Umbilical cord (tissue), 2 donors: ENCODE data around the gene PIK3C3. TPM values are rescaled to one million over a fixed set of nuclear protein-coding genes. Genes with fewer than 3 reads are reported as not detected.
A peak's percentile ranks its signal among the peaks of the same experiment; 100 is the strongest.
"Not testable (repeated sequence)": the region's sequence is repeated elsewhere in the genome, so short reads cannot be mapped to it uniquely, and the experiment has no call there.

ENCODE experiments used
- DNase-seq: peaks from one replicate; pipeline ENCODE4 v3.0.0-alpha.2; 2015; ENCODE audit warnings: low spot score
- total RNA-seq: library from RNA; depleted of rRNA; stranded (reverse); fragments of >200 nt; gene quantifications from one replicate; pipeline ENCODE4 v1.2.3, GENCODE V29; 2014; ENCODE audit warnings: low replicate concordance; ENCODE audit not compliant: insufficient read depth

Gene PIK3C3
- total RNA-seq, 1 donor from 2014 or later = 83.8 TPM

GRCh38 chr18:42072407-42072806 lies 117.4 kb downstream of the PIK3C3 start:
- DNase-seq = no peak

- no peak for DNase-seq
These were observed 119.7 kb downstream of the PIK3C3 start for GRCh38 chr18:42074704-42075103.

GRCh38 chr18:42078711-42079110 lies 123.7 kb downstream of the PIK3C3 start:
- peak; percentile 61 for DNase-seq

DNA sequence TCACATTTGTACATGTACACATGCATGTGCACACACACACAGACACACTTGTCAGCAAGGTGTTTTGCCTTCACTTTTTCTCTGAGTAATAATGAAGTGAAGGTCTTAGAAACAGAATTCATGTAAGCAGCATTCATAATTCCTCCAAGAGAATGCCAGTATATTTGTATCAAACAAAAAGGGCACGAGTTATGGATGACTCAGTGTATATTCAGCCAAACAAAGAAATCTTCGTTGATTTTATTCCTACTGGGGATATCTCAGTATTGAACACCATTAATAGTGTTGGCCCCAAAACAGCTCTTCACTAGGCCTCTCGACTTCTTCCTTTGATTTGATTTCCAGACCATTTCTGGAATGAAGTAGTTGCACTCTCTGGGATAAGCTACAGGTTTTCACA lies 125.3 kb downstream of the PIK3C3 start:
- no peak for DNase-seq

DNA sequence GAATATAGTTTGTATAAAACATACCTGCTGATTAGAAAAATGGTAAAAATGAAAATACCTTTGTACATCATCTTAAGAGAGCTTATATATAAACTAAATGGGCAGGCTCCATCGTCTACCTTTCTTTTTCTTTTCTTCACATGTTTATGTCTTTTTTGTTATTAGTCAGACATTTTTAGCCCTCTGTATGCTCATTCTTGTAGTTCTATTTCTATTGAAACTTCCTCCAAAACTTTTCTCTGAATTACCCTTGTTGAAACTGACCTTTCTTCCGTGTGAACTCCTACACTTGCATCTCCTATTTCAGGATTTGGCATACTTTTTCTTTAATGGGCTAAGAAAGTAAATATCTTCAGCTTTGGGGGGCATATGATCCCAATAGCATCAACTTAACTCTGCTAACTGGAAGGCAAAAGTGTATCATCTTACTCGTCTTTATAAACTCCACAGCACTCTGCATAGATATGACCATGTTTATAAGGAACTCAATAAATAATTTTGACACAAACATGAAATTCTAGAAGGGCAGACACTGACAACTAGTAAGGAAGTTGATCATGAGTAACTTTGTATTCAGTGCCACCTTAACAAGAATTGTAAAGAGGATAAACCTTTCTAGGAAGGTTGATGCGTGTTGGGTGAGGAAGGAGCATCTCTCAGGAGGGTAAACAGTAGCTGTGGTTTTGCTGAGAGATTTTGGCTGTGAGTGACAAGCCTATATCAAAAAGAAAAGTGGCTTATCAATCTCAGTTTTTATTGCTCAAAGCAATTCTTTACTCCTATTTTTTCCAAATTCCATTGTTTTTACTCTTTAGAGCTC lies 127.6 kb downstream of the PIK3C3 start:
- DNase-seq = no peak

GRCh38 chr18:42086288-42086687 lies 131.3 kb downstream of the PIK3C3 start:
- DNase-seq = no peak

GRCh38 chr18:42087235-42087634 lies 132.2 kb downstream of the PIK3C3 start:
- DNase-seq = no peak

GRCh38 chr18:42087876-42088275 lies 132.8 kb downstream of the PIK3C3 start:
- no peak for DNase-seq

GRCh38 chr18:42092848-42093247 lies 137.8 kb downstream of the PIK3C3 start:
- no peak for DNase-seq

DNA sequence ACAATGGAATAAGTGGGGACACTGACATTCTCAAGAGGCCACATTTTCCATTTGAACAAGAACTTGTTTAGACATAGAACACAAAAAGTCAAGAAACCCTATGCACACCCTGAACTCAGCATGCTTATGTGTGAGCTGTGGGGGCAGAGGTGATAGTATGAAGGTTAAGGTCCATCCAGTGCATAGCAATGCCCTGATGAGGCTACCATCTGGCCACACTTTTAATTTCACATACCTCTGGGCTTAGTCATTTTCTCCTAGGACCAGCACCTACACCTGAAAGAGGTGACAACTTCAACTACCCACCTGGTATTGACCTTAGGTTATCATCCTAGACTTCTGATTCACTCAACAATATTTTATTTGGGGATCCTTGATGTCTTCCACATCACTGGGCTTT lies 139.8 kb downstream of the PIK3C3 start:
- DNase-seq = no peak

- DNase-seq = no peak
These were observed 140.8 kb downstream of the PIK3C3 start for GRCh38 chr18:42095732-42096377.

DNA sequence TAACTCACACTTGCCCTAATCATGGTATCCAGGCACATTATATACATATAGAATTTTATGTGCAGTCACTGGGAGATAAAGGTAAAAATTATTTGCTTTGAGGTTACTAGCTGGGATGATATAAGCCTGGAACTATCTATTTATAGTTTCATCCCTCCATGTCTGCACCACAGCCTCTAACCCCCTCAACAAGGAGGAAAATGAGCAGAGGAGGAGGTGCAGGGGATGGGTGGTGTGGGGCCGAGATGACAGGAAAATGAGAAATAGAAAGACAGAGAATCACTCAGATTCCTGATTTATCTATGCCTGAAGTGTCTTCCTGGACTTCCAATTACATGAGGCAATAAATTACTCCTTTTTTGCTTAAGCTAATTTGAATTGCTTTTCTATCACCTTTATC lies 145.2 kb downstream of the PIK3C3 start:
- DNase-seq = no peak

- DNase-seq = no peak
These were observed 145.9 kb downstream of the PIK3C3 start for GRCh38 chr18:42100911-42101310.

DNA sequence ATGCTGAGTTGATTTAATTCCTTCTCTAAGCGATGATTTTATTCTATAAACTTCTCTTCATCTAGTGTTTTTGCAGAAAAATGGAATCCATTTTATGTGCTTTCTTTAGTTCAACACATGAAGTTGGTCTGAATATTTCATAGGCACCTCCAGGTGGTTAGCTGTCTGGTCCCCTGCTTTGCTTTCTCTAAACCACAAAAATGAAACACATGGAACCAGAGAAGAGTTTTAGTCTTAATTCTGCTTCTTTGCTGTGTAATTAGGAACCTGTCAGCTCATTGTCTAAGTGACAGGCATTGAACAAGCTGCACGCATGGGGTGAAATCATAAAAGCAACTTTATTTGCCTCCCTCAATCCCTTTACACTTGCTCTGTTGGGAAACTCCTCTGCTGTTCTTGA lies 150.4 kb downstream of the PIK3C3 start:
- no peak for DNase-seq

- no peak for DNase-seq
These were observed 151.8 kb downstream of the PIK3C3 start for GRCh38 chr18:42106784-42107183.

DNA sequence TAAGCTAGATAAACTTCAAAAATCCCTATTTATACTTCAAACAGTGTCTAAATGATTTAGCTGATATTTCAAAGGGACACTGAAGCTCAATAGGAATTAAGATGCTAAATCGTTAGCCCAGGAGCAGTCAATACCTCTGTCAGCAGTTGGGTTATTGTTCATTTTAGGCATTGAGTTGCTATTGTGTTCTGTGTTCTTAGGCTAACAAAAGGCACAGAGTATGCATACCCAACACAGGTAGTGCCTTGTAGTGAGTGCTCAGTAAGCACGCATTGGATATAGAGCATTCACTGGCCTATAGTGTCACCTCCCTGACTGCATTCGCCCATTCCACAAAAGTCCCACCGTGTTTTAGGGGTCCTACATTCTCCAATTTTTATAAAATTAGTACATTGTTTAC lies 152.3 kb downstream of the PIK3C3 start:
- DNase-seq = no peak

DNA sequence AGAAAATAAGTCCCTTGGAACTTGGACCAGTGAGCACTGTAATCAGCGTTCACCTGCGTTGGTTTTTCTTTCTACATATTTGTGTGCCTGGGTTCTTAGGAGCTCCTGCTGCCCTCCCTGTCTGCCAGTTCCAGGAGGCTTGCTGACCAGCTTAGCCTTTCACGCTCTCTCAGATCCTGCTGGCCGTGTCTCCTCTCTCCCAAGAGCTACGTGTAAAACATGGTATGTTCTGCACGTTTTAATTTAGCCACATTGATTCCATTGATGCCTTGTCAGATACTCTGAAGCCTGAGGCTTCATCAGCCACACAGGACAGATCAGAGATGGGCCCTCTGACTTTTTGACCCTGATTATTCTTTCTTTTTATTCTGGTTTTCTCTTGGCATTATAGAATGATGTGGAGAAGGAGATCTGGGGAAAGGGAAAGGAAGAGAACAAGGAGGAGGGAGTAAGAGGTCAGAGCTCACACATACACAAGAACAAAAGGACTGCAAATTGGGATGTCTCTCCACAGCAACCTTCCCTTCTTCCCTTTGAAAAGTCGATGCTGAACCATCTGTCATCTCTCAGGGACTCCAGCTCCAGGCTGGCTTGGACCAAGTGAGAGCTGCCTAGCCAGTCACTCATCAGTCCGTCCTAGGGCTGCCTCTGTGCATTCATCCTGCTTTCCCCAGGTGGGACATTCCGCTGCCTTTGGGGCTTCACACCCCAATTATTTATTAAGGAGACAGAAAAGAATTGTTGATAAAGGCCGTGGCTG lies 152.8 kb downstream of the PIK3C3 start:
- DNase-seq = no peak

GRCh38 chr18:42112147-42112546 lies 157.1 kb downstream of the PIK3C3 start:
- not testable (repeated sequence) for DNase-seq

DNA sequence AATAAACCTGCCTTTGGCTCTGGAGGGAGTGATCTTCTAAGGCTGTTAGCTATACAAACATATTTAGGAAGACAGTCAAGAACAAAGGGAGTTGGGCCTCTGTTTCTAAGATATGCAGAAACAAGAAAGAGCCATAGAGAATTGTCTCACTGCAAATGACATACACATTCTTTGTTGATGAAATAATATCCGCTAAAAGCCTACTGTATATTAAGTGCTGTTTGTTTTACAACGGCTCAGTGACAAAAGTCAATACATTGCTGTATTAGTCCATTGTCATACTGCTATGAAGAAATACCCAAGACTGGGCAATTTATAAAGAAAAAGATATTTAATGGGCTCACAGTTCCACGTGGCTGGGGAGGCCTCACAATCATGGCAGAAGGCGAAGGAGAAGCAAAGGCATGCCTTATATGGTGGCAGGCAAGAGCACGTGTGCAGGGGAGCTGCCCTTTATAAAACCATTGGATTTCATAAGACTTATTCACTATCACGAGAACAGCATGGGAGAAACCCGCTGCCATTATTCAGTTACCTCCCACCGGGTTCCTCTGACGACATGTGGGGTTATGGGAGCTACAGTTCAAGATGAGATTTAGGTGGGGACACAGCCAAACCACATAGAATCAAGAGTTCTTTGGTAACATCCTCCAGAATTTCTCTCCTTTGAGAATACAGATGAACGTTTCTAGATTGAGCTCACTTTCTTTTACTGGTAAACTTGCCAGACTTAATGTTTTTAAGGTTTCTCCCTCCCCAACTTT lies 157.8 kb downstream of the PIK3C3 start:
- no peak for DNase-seq

DNA sequence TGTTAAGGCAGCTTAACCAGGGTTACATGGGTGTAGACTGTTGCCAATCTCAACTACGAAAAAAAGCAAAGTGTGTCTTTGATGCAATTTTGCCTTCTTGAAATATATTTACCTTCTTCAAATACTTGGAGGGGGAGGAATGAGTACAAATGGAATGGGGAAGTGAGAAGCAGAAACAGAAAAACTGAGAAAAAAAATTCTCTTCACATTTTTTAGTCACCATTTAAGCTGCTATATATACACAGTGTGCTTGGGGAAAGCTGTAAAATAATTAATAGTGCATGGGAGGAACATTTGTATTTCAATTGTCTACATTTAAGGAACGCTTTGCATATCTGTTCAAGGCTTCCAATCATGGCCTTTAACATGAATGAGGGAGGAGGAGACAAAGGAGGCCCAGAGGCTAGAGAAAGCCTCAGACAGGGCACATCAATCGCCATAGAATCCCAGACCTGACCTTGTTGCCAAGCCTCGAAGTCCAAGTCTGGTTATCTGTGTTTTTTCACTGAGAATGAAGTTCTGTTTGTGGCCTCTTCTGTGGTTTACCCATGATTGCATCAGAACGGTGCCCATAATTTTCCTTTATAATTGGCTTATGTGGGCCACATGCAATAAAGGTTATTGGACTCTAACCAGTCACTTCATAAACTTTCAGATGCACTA lies 158.6 kb downstream of the PIK3C3 start:
- peak; percentile 15 for DNase-seq

- DNase-seq = peak; percentile 89
These were observed 159.4 kb downstream of the PIK3C3 start for GRCh38 chr18:42114310-42114943.
